HepG2 (cell line): Measurements from ENCODE around the gene OXLD1. TPM values are rescaled to one million over a fixed set of nuclear protein-coding genes. Genes with fewer than 3 reads are reported as not detected.

Source experiments
- AGO1 ChIP-seq: fragments of 200-400 bp; formaldehyde crosslinking; IDR thresholded peaks from 2 replicates; pipeline ENCODE4 v1.6.1; 2017; ENCODE audit warnings: mild to moderate bottlenecking, low read depth, low read length, moderate library complexity; ENCODE audit not compliant: poor library complexity, severe bottlenecking
- ARNT2 ChIP-seq: sonication (generic); formaldehyde crosslinking; IDR thresholded peaks from 2 replicates; pipeline ENCODE4 v1.8.0; 2022; ENCODE audit warnings: mild to moderate bottlenecking, low read depth, missing genetic modification reagents, moderate library complexity
- CREB1 ChIP-seq, 2 experiments: fragments of 450-650 bp in 1 of 2; IDR thresholded peaks; 2 replicates each; pipeline ENCODE4 v1.6.1; 2016 to 2017; ENCODE audit warnings: control low read depth in 1 of 2, mild to moderate bottlenecking in 1 of 2, missing compliant biosample characterization in 1 of 2, missing genetic modification characterization in 1 of 2
- DRAP1 ChIP-seq: IDR thresholded peaks from 2 replicates; pipeline ENCODE4 v1.6.1; 2016; ENCODE audit warnings: missing genetic modification reagents, missing compliant biosample characterization
- EEA1 ChIP-seq: sonication (generic); formaldehyde crosslinking; IDR thresholded peaks from 2 replicates; pipeline ENCODE4 v1.5.1; 2020; ENCODE audit warnings: mild to moderate bottlenecking, missing genetic modification reagents, borderline replicate concordance
- FOSL1 ChIP-seq: sonication (generic); formaldehyde crosslinking; IDR thresholded peaks from 2 replicates; pipeline ENCODE4 v1.9.0; 2021; ENCODE audit warnings: missing genetic modification reagents, borderline replicate concordance
- FOSL2 ChIP-seq: sonication (generic); formaldehyde crosslinking; IDR thresholded peaks from 2 replicates; pipeline ENCODE4 v1.4.0; 2020; ENCODE audit warnings: missing genetic modification reagents
- HOXA9 ChIP-seq: sonication (generic); formaldehyde crosslinking; IDR thresholded peaks from 2 replicates; pipeline ENCODE4 v1.8.1; 2022; ENCODE audit warnings: missing genetic modification reagents, mild to moderate bottlenecking, moderate library complexity, borderline replicate concordance
- LBX2 ChIP-seq: sonication (generic); formaldehyde crosslinking; IDR thresholded peaks from 2 replicates; pipeline ENCODE4 v1.5.0; 2020; ENCODE audit warnings: missing genetic modification reagents, mild to moderate bottlenecking, borderline replicate concordance
- MEF2D ChIP-seq: sonication (generic); formaldehyde crosslinking; IDR thresholded peaks from 2 replicates; pipeline ENCODE4 v1.5.1; 2020; ENCODE audit warnings: mild to moderate bottlenecking, missing genetic modification reagents
- MEIS2 ChIP-seq: sonication (generic); formaldehyde crosslinking; IDR thresholded peaks from 2 replicates; pipeline ENCODE4 v1.9.0; 2021; ENCODE audit warnings: mild to moderate bottlenecking, missing genetic modification reagents
- MXI1 ChIP-seq: IDR thresholded peaks from 3 replicates; pipeline ENCODE4 v1.6.1; 2012; ENCODE audit warnings: low read depth, low read length, inconsistent platforms, borderline replicate concordance
- PAX8 ChIP-seq: sonication (generic); formaldehyde crosslinking; IDR thresholded peaks from 2 replicates; pipeline ENCODE4 v1.8.0; 2022; ENCODE audit warnings: mild to moderate bottlenecking, missing genetic modification reagents, borderline replicate concordance
- PHF8 ChIP-seq: sonication (generic); formaldehyde crosslinking; IDR thresholded peaks from 2 replicates; pipeline ENCODE4 v1.5.0; 2020; ENCODE audit warnings: missing genetic modification reagents
- SAFB2 ChIP-seq: sonication (generic); formaldehyde crosslinking; IDR thresholded peaks from 2 replicates; pipeline ENCODE4 v1.5.1; 2020; ENCODE audit warnings: missing genetic modification reagents, low read depth, mild to moderate bottlenecking, borderline replicate concordance
- SMYD3 ChIP-seq: sonication (generic); formaldehyde crosslinking; IDR thresholded peaks from 2 replicates; pipeline ENCODE4 v1.8.1; 2023; ENCODE audit warnings: mild to moderate bottlenecking, missing genetic modification reagents
- YY1 ChIP-seq: IDR thresholded peaks from 2 replicates; pipeline ENCODE4 v1.6.1; 2011; ENCODE audit warnings: low read length, low read depth, moderate library complexity, mild to moderate bottlenecking; ENCODE audit not compliant: insufficient read depth, insufficient replicate concordance
- ZBTB46 ChIP-seq: sonication (generic); formaldehyde crosslinking; IDR thresholded peaks from 2 replicates; pipeline ENCODE4 v1.4.0; 2020; ENCODE audit warnings: mild to moderate bottlenecking, missing genetic modification reagents, borderline replicate concordance
- ZBTB49 ChIP-seq: sonication (generic); formaldehyde crosslinking; IDR thresholded peaks from 2 replicates; pipeline ENCODE4 v1.4.0; 2020; ENCODE audit warnings: missing genetic modification reagents, borderline replicate concordance
- ZFP36L2 ChIP-seq: sonication (generic); formaldehyde crosslinking; IDR thresholded peaks from 2 replicates; pipeline ENCODE4 v1.4.0; 2020; ENCODE audit warnings: missing genetic modification reagents
- ZNF121 ChIP-seq: sonication (generic); formaldehyde crosslinking; IDR thresholded peaks from 2 replicates; pipeline ENCODE4 v1.5.0; 2020; ENCODE audit warnings: mild to moderate bottlenecking, missing genetic modification reagents
- ZNF329 ChIP-seq: sonication (generic); formaldehyde crosslinking; IDR thresholded peaks from 2 replicates; pipeline ENCODE4 v1.9.0; 2021; ENCODE audit warnings: low read depth, mild to moderate bottlenecking, missing genetic modification reagents
- ZNF543 ChIP-seq: sonication (generic); formaldehyde crosslinking; IDR thresholded peaks from 2 replicates; pipeline ENCODE4 v1.4.0; 2020; ENCODE audit warnings: mild to moderate bottlenecking, missing genetic modification reagents
- ZNF549 ChIP-seq: sonication (generic); formaldehyde crosslinking; IDR thresholded peaks from 2 replicates; pipeline ENCODE4 v1.5.0; 2020; ENCODE audit warnings: missing genetic modification reagents
- polyA plus RNA-seq, 8 experiments: library from polyadenylated mRNA; depleted of rRNA in 3 of 8; stranded (reverse) in 7 of 8; unstranded in 1 of 8; fragments of >200 nt; fragmentation: Illumina TruSeq in 4 of 8; extraction: Trizol in 4 of 8; gene quantifications; 2 replicates each; pipeline versions ENCODE4 v1.2.1 to v1.2.3, GENCODE V29; 2011 to 2016; ENCODE audit warnings: low read depth in 4 of 8, missing spikeins in 1 of 8, mixed read lengths in 1 of 8; ENCODE audit not compliant: insufficient read depth in 1 of 8
- total RNA-seq, 5 experiments: library from RNA; depleted of rRNA; stranded (reverse); fragments of >200 nt; fragmentation: Illumina TruSeq; extraction: Trizol; gene quantifications; 2 replicates each; pipeline ENCODE4 v1.2.3, GENCODE V29; 2016; ENCODE audit warnings: low read depth in 1 of 5

OXLD1 gene
- total and polyA plus RNA-seq, 2 of the 13 experiments (the other 11 are each of a cell fraction or from before 2014, with no cell fraction given) = 27.1 to 37.5 TPM

GRCh38 chr17:81683584-81684441 is 17.4 kb upstream of the OXLD1 start, which contains the start of the genes ARL16 and HGS (continued):
- TF ChIP-seq DRAP1 (CRISPR knock-in tag) = peak; percentile 85
- TF ChIP-seq ZNF329 (CRISPR knock-in tag) = no peak
- TF ChIP-seq ZBTB49 (CRISPR knock-in tag) = no peak
- no peak; the same call in 1 of the 2 replicates for TF ChIP-seq LBX2 (CRISPR knock-in tag)
- TF ChIP-seq SMYD3 = no peak
- no peak for TF ChIP-seq AGO1
- peak; percentile 10 for TF ChIP-seq ARNT2
- TF ChIP-seq HOXA9 (CRISPR knock-in tag) = peak; percentile 70; the same call in 1 of the 2 replicates
- TF ChIP-seq SAFB2 (CRISPR knock-in tag) = peak; percentile 63; the same call in 1 of the 2 replicates
- peak; percentile 92 for TF ChIP-seq PHF8 (CRISPR knock-in tag)
- no peak; the same call in 1 of the 2 replicates for TF ChIP-seq ZFP36L2 (CRISPR knock-in tag)
- no peak for TF ChIP-seq PAX8 (CRISPR knock-in tag)
- TF ChIP-seq ZBTB46 = no peak
- TF ChIP-seq MXI1 = peak; percentile 81; the same call in 2 of the 3 replicates
- 0 out of 2 replicates have a peak, but pooled peaks have one; percentile 61 for TF ChIP-seq ZNF549 (CRISPR knock-in tag)
- TF ChIP-seq MEIS2 (CRISPR knock-in tag) = peak; percentile 67
- peak; percentile 81; the same call in 1 of the 2 replicates for TF ChIP-seq EEA1 (CRISPR knock-in tag)
- TF ChIP-seq FOSL1 (CRISPR knock-in tag) = peak; percentile 43; the same call in 1 of the 2 replicates
- peak; percentile 85 for TF ChIP-seq CREB1 (IDR thresholded peaks at IDR 0.05)
- peak; percentile 87 for TF ChIP-seq CREB1 (CRISPR knock-in tag; IDR thresholded peaks at IDR 0.05)
- TF ChIP-seq MEF2D (CRISPR knock-in tag) = no peak; the same call in 1 of the 2 replicates
- no peak for TF ChIP-seq ZNF121 (CRISPR knock-in tag)
- TF ChIP-seq FOSL2 = peak; percentile 40
- peak; percentile 73 for TF ChIP-seq YY1
- TF ChIP-seq ZNF543 = peak; percentile 33; the same call in 1 of the 2 replicates
